ENCODE measurements around the gene CDRT4. TPM values are rescaled to one million over a fixed set of nuclear protein-coding genes. Genes with fewer than 3 reads are reported as not detected.

Gene CDRT4
- total RNA-seq, 1 experiment from 2014 or later: 6.2 TPM

GRCh38 chr17:15434956-15435355 is 32.5 kb downstream of the CDRT4 start:
- Histone ChIP-seq H3K4me3 (replicated peaks in 1 of 2; ENCODE audit: low read depth in 1 of 2, low read length in 2 of 2) (no peak overlapping the region), H4K20me1 (ENCODE audit: insufficient read depth) (no peaks in the 10 kb centered on the region), H3K27ac (ENCODE audit: low read depth, low read length) (no peak overlapping the region), H3K9me2 (ENCODE audit: insufficient read depth) (no peaks in the 10 kb centered on the region), H3K9ac (ENCODE audit: low read length) (no peak overlapping the region), H3K79me2 (ENCODE audit: insufficient read depth, low read length) (no peaks in the 10 kb centered on the region), H3K36me3 (ENCODE audit: control insufficient read depth in 1 of 2, insufficient read depth in 2 of 2, low read length in 2 of 2) (peaks cover 0 to 4% of the 10 kb centered on the region in 2 experiments; a peak in 2 of 4 replicates), H2AFZ (ENCODE audit: low read depth, low read length, poor library complexity, severe bottlenecking) (no peak overlapping the region), H3K27me3 (ENCODE audit: insufficient read depth, low read length) (no peaks in the 10 kb centered on the region), H3K4me2 (ENCODE audit: low read length) (no peak overlapping the region), H3K4me1 (ENCODE audit: control insufficient read depth in 1 of 2, insufficient read depth in 2 of 2, low read length in 2 of 2) (peaks cover 0 to 9% of the 10 kb centered on the region in 2 experiments; a peak in 2 of 4 replicates), H3K9me3 (ENCODE audit: control insufficient read depth in 1 of 2, insufficient read depth in 1 of 2, low read depth in 1 of 2, low read length in 2 of 2) (no peaks in the 10 kb centered on the region)
- ChIA-PET RAD21 (ENCODE audit: low non-redundant PET in 1 of 2, low total read pairs in 2 of 2, uncharacterized antibody in 2 of 2, unreplicated experiment in 2 of 2) (no interaction called here), CTCF (interaction anchor here (0.7 kb wide), 1 partner anchor 600 kb away, joined by 4 read pairs; no protein-coding TSS in a partner anchor), POLR2A (no interaction called here)
- ATAC-seq: no peak
- BruUV-seq (replicated peaks): no TSS peak
- intact Hi-C loops (cut with micrococcal nuclease): no loop called here
- DNase-seq (ENCODE audit: low read depth, low spot score): no peak
- TF ChIP-seq ZBTB33 (IDR thresholded peaks at IDR 0.05; ENCODE audit: extremely low read depth, insufficient replicate concordance, low read length) (no peak), CTCF (IDR thresholded peaks at IDR 0.05 in 2 of 3, conservative IDR thresholded peaks at IDR 0.05 in 1 of 3; ENCODE audit: borderline replicate concordance in 1 of 3, insufficient read depth in 1 of 3, low read depth in 2 of 3, low read length in 2 of 3) (no peak), RAD21 (IDR thresholded peaks at IDR 0.05; ENCODE audit: low read depth) (no peak), ZNF274 (IDR thresholded peaks at IDR 0.05; ENCODE audit: low read depth, low read length) (no peak), CEBPB (IDR thresholded peaks at IDR 0.05; ENCODE audit: low read depth) (no peak)

Data from HCT116 (cell line).